ENCODE results near the gene RNF222.

GRCh38 chr17:8405499-8406016 is 7.9 kb upstream of the RNF222 start:
- TF ChIP-seq CTCF (IDR thresholded peaks at IDR 0.05) (no peak), POLR2A (IDR thresholded peaks at IDR 0.05) (no peak), EP300 (IDR thresholded peaks at IDR 0.05; ENCODE audit: low read depth) (no peak), POLR2AphosphoS5 (IDR thresholded peaks at IDR 0.05) (no peak)

Measured in transverse colon (tissue), 4 donors.